HEK293T (cell line): ENCODE data around the gene TMEM87A.
"Not testable (repeated sequence)": the region's sequence is repeated elsewhere in the genome, so short reads cannot be mapped to it uniquely, and the experiment has no call there.

Source experiments
- CTCF ChIA-PET: fragments of 350-600 bp; formaldehyde crosslinking; extraction: SDS; loops from one replicate; lab custom pipeline; 2021; ENCODE audit warnings: antibody characterized with exemption, inconsistent platforms; lab: Yijun Ruan, JAX
- POLR2A ChIA-PET: fragments of 350-600 bp; formaldehyde crosslinking; extraction: SDS; loops from one replicate; lab custom pipeline; 2020; ENCODE audit warnings: antibody characterized with exemption, inconsistent platforms; lab: Yijun Ruan, JAX
- DNase-seq: peaks from one replicate; pipeline ENCODE4 v3.0.0; 2012; ENCODE audit warnings: mixed read lengths; ENCODE audit errors: extremely low spot score
- ARNT ChIP-seq: fragments of 450-650 bp; IDR thresholded peaks from 2 replicates; pipeline ENCODE4 v1.6.1; 2017; ENCODE audit warnings: mild to moderate bottlenecking
- BHLHE40 ChIP-seq: fragments of 450-650 bp; IDR thresholded peaks from 2 replicates; pipeline ENCODE4 v1.6.1; 2016; ENCODE audit warnings: mild to moderate bottlenecking, moderate library complexity, borderline replicate concordance
- CTBP1 ChIP-seq: fragments of 450-650 bp; IDR thresholded peaks from 2 replicates; pipeline ENCODE4 v1.6.1; 2016; ENCODE audit warnings: borderline replicate concordance
- ELF4 ChIP-seq: fragments of 450-650 bp; IDR thresholded peaks from 2 replicates; pipeline ENCODE4 v1.6.1; 2017; ENCODE audit warnings: antibody characterized with exemption
- FOXA1 ChIP-seq: fragments of 450-650 bp; IDR thresholded peaks from 2 replicates; pipeline ENCODE4 v1.6.1; 2016; ENCODE audit warnings: mild to moderate bottlenecking
- FOXK2 ChIP-seq: fragments of 450-650 bp; IDR thresholded peaks from 2 replicates; pipeline ENCODE4 v1.6.1; 2016; ENCODE audit warnings: mild to moderate bottlenecking
- FOXM1 ChIP-seq: fragments of 450-650 bp; IDR thresholded peaks from 2 replicates; pipeline ENCODE4 v1.6.1; 2017; ENCODE audit warnings: mild to moderate bottlenecking, borderline replicate concordance
- HDGF ChIP-seq: fragments of 450-650 bp; IDR thresholded peaks from 2 replicates; pipeline ENCODE4 v1.6.1; 2017; ENCODE audit warnings: antibody characterized with exemption, borderline replicate concordance
- L3MBTL2 ChIP-seq: fragments of 450-650 bp; conservative IDR thresholded peaks from 2 replicates; pipeline ENCODE4 v1.6.1; 2016; ENCODE audit warnings: mild to moderate bottlenecking
- LEF1 ChIP-seq: fragments of 450-650 bp; IDR thresholded peaks from 2 replicates; pipeline ENCODE4 v1.6.1; 2017; ENCODE audit warnings: mild to moderate bottlenecking, borderline replicate concordance
- NFRKB ChIP-seq: fragments of 450-650 bp; IDR thresholded peaks from 2 replicates; pipeline ENCODE4 v1.6.1; 2016; ENCODE audit warnings: mild to moderate bottlenecking, moderate library complexity
- SP1 ChIP-seq: fragments of 450-650 bp; IDR thresholded peaks from 2 replicates; pipeline ENCODE4 v1.6.1; 2017
- SUZ12 ChIP-seq: fragments of 450-650 bp; IDR thresholded peaks from 2 replicates; pipeline ENCODE4 v1.6.1; 2016; ENCODE audit warnings: mild to moderate bottlenecking
- TARDBP ChIP-seq: fragments of 450-650 bp; IDR thresholded peaks from 2 replicates; pipeline ENCODE4 v1.6.1; 2016
- ZNF384 ChIP-seq: fragments of 450-650 bp; IDR thresholded peaks from 2 replicates; pipeline ENCODE4 v1.6.1; 2016
- TF ChIP-seq, protein P1 (sequence below): fragments of 450-650 bp; IDR thresholded peaks from 2 replicates; pipeline ENCODE4 v1.6.1; 2016

TMEM87A gene

DNA sequence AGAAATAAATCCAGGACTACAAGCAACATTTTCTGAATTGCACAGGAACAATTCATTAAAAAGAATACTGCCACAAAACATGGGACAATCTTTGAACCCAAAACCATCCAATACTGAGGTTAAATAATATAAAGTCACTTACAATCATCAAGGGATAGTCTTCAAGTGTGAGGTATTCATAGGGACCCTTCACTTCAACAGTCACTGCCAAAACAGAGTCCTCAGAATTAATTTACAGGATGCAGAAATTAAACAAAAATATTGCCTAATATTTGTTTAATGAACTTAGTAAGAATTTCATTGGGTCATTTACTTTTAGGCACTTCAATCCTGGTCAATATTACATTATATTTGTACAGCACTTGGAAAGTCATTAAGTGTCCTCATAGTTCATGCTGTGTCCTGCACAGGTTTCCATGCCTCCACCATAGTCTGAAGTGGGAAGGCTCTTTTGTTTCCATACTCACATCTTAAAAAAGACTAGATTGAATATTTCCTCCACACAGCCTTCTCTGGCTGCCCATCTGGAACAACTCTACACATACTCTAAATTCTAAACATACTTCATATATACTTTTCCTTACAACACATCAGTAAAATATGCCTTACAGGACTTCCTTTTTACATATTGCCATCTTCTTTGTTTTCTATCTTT lies 33.6 kb downstream of the TMEM87A start:
- ChIA-PET POLR2A (interaction anchor here (1.5 kb wide), 1 partner anchor 34 kb away, joined by 3 read pairs; the partner anchor contains the start of genes GANC and TMEM87A), CTCF (no interaction called here)
- TF ChIP-seq ARNT: no peak
- no peak for TF ChIP-seq ZNF384
- no peak for TF ChIP-seq SP1
- no peak for TF ChIP-seq NFRKB
- no peak for TF ChIP-seq HDGF
- no peak for TF ChIP-seq FOXM1
- TF ChIP-seq L3MBTL2: no peak
- no peak for TF ChIP-seq LEF1
- TF ChIP-seq FOXK2: no peak
- TF ChIP-seq, protein P1, sequence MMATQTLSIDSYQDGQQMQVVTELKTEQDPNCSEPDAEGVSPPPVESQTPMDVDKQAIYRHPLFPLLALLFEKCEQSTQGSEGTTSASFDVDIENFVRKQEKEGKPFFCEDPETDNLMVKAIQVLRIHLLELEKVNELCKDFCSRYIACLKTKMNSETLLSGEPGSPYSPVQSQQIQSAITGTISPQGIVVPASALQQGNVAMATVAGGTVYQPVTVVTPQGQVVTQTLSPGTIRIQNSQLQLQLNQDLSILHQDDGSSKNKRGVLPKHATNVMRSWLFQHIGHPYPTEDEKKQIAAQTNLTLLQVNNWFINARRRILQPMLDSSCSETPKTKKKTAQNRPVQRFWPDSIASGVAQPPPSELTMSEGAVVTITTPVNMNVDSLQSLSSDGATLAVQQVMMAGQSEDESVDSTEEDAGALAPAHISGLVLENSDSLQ: no peak
- no peak for TF ChIP-seq SUZ12
- TF ChIP-seq TARDBP: no peak
- no peak for TF ChIP-seq FOXA1
- no peak for TF ChIP-seq BHLHE40
- TF ChIP-seq CTBP1: no peak
- TF ChIP-seq ELF4: no peak
- no peak for DNase-seq

DNA sequence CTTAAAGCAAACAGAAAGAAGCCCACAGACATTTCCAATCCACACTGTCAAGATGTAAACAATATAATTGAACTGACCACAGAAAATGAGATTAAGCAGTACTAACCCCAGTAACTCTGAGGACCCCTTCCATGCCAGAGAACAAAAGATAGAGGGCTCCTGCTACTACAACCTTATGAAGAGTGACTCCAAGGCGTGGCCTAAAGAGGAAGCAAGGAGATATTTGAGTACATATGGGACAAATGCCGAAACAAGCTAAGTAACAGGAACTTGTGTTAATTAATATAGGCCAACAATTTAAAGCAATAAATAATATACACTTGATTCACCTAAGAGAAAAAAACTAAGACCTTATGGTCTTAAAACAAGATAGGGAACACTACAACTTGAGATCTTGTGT lies 40.1 kb downstream of the TMEM87A start:
- CTCF ChIA-PET: no interaction called here
- TF ChIP-seq FOXA1 (no peak), FOXK2 (no peak), SP1 (no peak), L3MBTL2 (no peak), ARNT (no peak), TARDBP (no peak), ELF4 (no peak), HDGF (no peak), NFRKB (no peak), LEF1 (no peak), BHLHE40 (no peak), ZNF384 (no peak), CTBP1 (no peak), SUZ12 (no peak), FOXM1 (no peak)
- TF ChIP-seq, protein P1: no peak
- DNase-seq: no peak
- POLR2A ChIA-PET: no interaction called here

DNA sequence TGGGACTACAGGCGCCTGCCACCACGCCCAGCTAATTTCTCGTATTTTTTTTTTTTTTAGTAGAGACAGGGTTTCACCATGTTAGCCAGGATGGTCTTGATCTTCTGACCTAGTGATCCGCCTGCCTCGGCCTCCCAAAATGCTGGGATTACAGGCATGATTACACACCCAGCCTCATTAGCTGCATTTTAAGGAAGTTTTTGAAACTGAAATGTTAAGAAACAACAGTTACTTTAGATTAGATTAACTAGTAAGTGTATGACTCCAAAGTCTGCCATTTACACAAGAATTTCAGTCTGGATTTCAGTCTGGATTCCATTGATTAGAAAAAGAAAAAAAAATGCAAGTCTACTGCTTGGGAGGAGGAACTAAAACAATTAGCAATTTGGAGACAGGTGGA lies 40.6 kb downstream of the TMEM87A start:
- POLR2A ChIA-PET: no interaction called here
- DNase-seq: no peak
- no peak for TF ChIP-seq CTBP1
- TF ChIP-seq, protein P1: no peak
- TF ChIP-seq FOXA1: no peak
- TF ChIP-seq NFRKB: no peak
- no peak for TF ChIP-seq FOXM1
- no peak for TF ChIP-seq SUZ12
- no peak for TF ChIP-seq HDGF
- TF ChIP-seq TARDBP: no peak
- CTCF ChIA-PET: no interaction called here

GRCh38 chr15:42231088-42231487 lies 42.1 kb downstream of the TMEM87A start:
- DNase-seq: no peak
- POLR2A ChIA-PET: no interaction called here
- no peak for TF ChIP-seq CTBP1
- no peak for TF ChIP-seq SUZ12
- no peak for TF ChIP-seq NFRKB
- no peak for TF ChIP-seq ELF4
- TF ChIP-seq ARNT: no peak
- TF ChIP-seq HDGF: no peak
- no peak for TF ChIP-seq ZNF384
- TF ChIP-seq FOXM1: no peak
- TF ChIP-seq FOXK2: no peak
- no peak for TF ChIP-seq L3MBTL2
- TF ChIP-seq LEF1: no peak
- TF ChIP-seq, protein P1: no peak
- TF ChIP-seq TARDBP: no peak
- TF ChIP-seq SP1: no peak
- no peak for TF ChIP-seq BHLHE40
- CTCF ChIA-PET: no interaction called here

GRCh38 chr15:42228981-42229380 lies 44.3 kb downstream of the TMEM87A start:
- POLR2A ChIA-PET, CTCF ChIA-PET: not testable (repeated sequence)

GRCh38 chr15:42228036-42228435 lies 45.2 kb downstream of the TMEM87A start:
- TF ChIP-seq FOXA1 (no peak), ZNF384 (no peak), BHLHE40 (no peak), FOXK2 (no peak), CTBP1 (no peak), HDGF (no peak), SP1 (no peak), ELF4 (no peak), TARDBP (no peak), ARNT (no peak), SUZ12 (no peak), FOXM1 (no peak), NFRKB (no peak)
- no peak for DNase-seq
- ChIA-PET POLR2A (no interaction called here), CTCF (interaction anchor here (0.9 kb wide), 1 partner anchor 157 kb away, joined by 4 read pairs; no protein-coding TSS in a partner anchor)

More at GRCh38 chr15:42228981-42229380, 44.3 kb downstream of the TMEM87A start:
- DNase-seq: not testable (repeated sequence)
